HG03460 (cell line): ENCODE results near the gene ERG28.
"Not testable (repeated sequence)": the region's sequence is repeated elsewhere in the genome, so short reads cannot be mapped to it uniquely, and the experiment has no call there.

Source experiments
- ATAC-seq: cut with Tn5 transposase; IDR thresholded peaks from one replicate; pipeline ENCODE4 v1.9.1; 2021; ENCODE audit not compliant: unreplicated experiment

Gene ERG28

GRCh38 chr14:75660630-75661498, at the start of gene ERG28, which contains the start of gene TTLL5:
ERG28 (minus strand) TSS chr14:75660876; CDS start chr14:75657502, 3,374 bp downstream.
TTLL5 (plus strand) TSS chr14:75661246; CDS start chr14:75663150, 1,904 bp downstream.
- peak; percentile 95 for ATAC-seq

GRCh38 chr14:75709207-75709812, 48.6 kb upstream of the ERG28 start:
- ATAC-seq = no peak

DNA sequence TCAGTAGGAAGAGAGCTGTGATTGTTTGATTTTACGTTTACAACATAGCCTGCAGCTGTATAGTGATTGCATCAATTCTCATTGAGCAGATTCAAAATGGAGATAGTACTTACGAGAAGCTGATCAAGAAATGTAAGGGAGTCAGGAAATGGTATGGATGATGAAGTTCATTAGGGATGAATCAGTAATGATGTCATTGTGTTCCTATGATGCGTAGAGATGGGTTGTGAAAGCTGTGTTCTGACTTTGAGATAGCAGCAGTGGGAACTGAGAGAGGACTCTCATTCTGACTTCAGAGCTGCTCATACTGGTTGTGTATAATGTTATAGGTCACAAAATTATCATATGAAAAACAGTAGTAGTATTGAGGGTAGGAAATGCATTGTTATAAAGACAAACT, 44.3 kb upstream of the ERG28 start:
- ATAC-seq = no peak

DNA sequence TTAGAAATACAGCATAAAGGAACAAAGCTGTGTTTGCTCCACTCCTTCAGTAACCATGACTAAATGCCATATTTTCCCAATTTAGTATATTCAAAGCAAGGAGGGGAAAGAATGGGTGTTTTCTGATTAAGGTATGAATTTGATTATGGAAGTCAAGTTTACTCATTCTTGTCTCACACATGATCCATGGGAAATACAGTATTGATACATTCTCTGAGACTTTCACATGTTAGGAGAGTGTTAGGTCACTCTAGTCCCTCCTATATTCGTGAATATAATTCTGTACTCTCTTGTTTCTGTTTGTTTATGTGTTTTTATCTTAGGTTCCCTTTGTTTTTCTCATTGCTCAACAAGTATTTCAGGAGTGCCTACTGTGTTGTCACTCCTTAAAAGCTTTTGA, 42.8 kb upstream of the ERG28 start:
- ATAC-seq = no peak

- no peak for ATAC-seq
Measured at GRCh38 chr14:75702616-75703261, 42.1 kb upstream of the ERG28 start.

GRCh38 chr14:75702122-75702521, 41.4 kb upstream of the ERG28 start:
- no peak for ATAC-seq

- no peak for ATAC-seq
Measured at GRCh38 chr14:75700295-75700694, 39.6 kb upstream of the ERG28 start.

DNA sequence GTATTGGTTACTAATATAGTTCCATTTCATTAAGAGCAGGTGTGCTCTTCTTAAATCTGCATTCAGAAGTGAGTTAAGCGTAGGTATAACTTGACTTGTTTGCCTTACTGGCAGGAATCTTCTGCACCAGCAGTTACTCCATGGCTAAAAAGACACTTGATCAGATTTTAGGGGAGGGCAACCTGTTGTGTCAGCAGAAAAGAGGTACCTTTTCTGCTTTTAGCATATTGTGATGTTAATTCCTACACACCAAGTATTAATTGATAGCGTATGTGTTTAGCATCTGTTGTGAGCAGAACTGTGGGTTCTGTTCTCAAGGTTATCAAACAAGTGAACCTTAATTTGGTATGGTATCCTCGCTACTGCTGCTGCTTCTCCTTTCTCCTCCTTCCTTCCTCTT, 38.7 kb upstream of the ERG28 start:
- ATAC-seq = no peak

GRCh38 chr14:75697918-75698317, 37.2 kb upstream of the ERG28 start:
- ATAC-seq = no peak

- no peak for ATAC-seq
Measured at GRCh38 chr14:75697386-75697785, 36.7 kb upstream of the ERG28 start.

GRCh38 chr14:75695025-75695424, 34.3 kb upstream of the ERG28 start:
- ATAC-seq = not testable (repeated sequence)

DNA sequence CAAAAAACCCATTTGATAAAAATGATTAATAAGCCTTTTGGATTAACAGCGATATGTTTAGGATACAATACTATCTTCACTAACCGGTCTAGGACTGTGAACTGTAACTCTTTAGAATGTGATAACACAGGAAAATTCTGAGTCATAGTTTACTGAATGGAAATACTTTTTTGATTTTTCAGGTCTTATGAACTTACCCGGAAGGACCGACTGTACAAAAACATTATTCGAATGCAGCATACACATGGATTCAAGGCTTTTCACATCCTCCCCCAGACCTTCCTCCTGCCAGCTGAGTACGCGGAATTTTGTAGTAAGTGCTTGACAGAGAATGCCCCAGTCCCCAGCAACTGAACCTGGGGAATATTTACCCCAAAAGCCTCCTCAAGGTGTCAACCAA, 29.3 kb upstream of the ERG28 start:
- no peak for ATAC-seq

- ATAC-seq = no peak
Measured at GRCh38 chr14:75689012-75689411, 28.3 kb upstream of the ERG28 start.

DNA sequence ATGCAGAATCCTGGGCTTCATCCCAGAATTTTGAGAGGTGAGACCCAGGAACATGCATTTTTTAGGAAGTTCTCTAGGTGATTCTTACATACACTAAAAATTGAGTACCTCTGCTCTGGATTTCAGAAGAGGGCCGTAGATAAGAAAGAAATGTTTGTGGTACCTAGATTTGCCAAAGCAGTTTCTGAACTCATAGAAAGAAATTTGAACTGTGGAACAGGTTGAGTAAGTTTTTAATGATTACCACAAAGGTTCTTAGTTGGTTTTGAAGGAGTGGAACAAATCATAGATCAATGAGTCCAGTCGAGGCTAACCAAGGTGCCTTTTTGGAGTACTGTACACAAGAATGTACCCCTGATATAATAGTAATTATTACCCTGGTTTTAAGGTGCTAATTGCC, 25.2 kb upstream of the ERG28 start:
- ATAC-seq = no peak

DNA sequence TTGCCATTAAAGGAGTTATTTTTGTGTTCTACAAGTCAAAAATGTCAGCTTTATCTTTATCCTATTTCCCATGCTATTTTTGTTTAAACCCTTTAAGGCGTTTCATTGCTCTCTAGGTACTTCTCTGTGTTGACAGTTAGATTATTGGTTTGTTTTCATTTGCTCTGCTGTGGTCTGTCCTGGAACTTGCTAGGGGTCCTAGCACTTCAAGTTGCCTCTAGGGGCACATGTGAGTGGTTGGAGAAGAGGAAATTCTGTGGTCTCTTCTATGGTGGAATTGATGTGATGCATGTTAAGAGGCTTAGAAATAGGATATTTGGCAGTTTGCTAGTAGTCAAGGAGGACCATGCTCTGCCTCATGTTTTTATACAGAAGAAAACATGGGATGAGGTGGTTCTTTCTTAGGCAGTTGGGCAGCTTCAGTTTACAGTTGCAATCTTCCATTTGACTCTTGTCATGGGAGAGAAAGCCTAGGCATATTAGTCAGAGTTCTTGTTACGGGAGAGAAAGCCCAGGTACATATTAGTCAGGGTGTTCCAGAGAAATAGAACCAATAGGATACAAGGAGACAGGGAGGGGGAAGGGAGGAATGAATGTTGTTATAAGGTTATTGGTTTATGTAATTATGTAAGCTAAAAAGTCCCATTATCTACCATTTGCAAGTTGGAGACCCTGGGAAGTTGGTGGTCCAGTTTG, 14.7 kb upstream of the ERG28 start:
- no peak for ATAC-seq

DNA sequence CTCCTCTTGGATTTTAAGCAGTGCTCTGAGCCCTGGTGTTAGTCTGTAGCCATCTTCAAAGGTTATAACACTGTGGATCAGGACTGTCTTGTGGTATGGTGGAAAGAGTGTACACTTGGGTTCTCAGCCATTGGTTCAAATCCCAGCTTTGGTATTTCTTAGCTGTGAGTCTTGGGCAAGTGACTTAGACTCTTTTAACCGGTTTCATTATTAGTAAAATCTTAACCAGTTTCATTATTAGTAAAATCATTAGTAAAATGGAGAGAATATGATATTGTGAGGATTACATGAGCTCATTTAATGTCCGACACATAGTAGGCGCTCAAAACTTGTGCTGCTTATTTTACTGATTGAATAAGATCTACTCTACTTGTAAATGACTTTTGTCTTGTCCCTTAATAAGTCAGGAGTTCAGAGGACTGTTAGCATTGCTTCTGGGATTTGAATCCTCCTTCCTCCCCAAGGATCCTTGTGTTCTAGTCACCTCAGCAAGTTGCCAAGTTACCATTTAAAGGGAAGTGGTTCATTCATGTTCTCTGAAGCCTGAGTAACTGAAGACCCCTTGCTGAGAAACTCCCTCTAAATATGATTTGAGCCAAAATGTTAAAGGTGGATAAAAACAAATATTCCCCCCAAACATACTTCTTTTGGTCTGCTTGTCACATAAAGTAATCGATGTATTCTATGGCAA, 12.8 kb upstream of the ERG28 start:
- no peak for ATAC-seq

DNA sequence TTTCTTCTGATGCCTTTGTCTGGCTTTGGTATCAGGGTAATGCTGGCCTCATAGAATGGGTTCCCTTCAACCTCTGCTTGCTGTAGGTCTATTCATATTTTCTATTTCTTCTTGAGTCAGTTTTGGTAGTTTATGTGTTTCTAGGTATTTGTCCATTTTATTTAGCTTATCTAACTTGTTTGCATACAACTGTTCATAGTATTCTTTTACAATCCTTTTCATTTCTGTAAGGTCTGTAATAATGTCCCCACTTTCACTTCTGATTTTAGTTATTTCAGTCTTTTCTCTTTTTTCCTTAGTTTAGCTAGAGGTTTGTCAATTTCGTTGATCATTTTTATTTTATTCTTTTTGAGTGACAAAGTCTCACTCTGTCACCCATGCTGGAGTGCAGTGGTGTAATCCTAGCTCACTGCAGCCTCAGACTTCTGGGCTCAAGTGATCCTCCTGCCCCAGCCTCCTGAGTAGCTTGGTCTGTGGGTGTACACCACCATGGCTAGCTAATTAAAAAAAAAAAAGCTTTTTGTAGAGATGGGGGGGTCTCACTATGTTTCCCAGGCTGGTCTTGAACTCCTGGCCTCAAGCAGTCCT, 12.0 kb upstream of the ERG28 start:
- no peak for ATAC-seq

DNA sequence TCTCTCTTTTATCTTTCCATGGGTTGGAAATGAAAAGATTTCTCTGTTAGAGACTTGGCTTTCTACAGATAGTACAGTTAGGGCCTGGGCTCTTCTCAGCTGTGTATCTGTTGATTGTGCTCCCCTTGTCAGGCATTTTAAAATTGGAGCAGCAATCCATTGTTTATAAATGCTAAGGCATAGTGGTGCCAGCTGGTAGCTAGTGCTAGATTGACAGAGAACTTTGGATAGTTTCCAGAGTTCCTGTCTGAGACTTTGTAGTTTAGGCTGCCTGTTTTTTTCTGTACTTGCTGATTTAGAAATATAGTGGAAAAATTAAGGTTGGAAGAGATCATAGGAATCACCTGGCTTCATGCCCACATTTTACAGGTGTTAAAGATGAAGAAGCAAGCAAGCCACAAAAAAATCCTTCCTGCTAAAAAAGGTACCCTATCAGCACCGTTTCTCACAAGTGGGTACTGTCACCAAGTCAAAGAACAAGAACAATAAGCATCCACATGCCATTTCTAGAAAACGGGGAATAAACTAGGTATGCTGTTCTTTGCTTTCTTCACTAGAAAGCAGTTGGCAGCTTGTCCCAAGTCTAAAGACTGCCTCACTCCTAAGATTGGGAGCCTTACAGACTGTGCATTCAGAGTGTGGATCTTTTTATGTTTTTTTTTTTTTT, 6.6 kb upstream of the ERG28 start:
- no peak for ATAC-seq

GRCh38 chr14:75662966-75663365, 2.3 kb upstream of the ERG28 start:
- no peak for ATAC-seq

DNA sequence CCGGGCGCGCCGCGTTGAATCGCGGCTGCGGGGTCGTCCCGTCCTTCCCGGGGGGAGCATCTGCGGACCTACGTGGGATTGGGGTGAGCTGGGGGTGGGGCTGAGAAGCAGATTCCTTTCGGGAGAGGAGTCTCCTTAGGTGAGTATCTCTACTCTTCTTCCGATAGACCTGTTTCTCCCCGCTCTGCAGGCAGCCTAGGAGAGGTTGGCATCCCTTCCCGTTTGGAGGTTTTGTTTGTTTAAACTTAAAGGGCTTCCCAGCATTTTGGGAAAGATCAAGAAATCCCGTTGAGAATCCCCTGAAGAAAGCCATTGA, 781 bp upstream of the ERG28 start:
- ATAC-seq = no peak
